NK-92 (cell line): Measurements from ENCODE around the gene ADISSP.
A peak's percentile ranks its signal among the peaks of the same experiment; 100 is the strongest.

Experiments used
- DNase-seq: peaks from one replicate; lab custom pipeline; 2025; ENCODE audit not compliant: unreplicated experiment; lab: John Stamatoyannopoulos, UW

The ADISSP gene

DNA sequence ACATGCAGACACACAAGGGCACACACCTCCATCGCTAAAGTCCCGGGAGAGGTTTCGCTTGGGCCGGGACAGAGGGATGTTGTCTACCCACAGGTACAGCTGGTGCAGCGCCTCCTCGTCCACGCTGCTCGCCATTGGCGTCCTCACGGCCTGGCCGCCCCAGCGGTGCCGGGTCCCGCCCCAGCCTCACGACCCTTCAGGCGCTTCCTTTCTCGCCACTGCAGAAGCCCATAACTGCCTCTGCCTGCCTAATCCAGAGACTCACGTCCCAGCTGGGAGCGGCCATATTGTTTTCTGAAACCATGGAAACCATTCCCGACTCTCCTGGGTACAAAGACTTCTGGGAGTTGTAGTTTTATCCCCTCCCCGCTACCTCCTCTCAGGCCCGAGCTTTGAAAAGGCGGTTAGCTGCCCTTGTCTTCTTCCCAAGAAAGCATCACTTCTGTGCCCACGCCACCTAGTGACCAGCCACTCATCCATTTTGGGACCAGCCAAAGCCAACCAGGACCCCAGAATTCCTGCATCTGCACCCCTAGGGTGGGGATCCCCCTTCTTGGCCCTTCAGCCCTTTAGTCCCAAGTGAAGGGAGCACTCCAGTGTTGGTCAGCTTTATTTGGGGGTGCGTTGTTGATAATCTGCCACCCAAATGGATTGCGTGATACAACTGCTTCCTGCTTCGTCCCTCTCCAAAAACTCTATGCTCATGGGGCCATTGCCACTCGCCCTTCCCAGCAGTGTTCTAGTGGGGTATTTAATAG is 13.8 kb upstream of the ADISSP start, which contains the start of gene SPEF1:
TSS of gene SPEF1 (minus strand) at position 296 of the 758 bp plus-strand sequence. CDS start at position 135, 161 bp downstream.
- DNase-seq: no peak

DNA sequence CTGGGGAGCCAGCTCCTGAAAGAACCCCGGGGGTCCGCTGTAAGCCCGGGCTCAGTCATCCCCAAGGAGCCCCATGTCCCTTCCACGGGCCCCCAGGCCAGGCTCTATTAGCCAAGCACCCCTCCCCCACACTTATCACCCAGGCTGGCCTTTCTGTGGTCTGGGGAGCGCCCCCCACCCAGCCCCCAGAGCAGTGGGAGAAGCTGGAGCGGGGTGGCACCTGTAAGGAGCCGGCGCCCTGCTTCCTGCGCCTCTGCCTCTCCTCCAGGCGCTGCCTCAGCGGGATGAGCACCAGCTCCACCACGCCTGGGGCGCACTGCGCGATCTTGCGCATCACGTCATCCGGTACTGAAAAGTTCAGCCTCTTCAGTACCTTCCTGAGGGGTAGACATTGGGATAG is 11.4 kb upstream of the ADISSP start:
- DNase-seq: no peak

DNA sequence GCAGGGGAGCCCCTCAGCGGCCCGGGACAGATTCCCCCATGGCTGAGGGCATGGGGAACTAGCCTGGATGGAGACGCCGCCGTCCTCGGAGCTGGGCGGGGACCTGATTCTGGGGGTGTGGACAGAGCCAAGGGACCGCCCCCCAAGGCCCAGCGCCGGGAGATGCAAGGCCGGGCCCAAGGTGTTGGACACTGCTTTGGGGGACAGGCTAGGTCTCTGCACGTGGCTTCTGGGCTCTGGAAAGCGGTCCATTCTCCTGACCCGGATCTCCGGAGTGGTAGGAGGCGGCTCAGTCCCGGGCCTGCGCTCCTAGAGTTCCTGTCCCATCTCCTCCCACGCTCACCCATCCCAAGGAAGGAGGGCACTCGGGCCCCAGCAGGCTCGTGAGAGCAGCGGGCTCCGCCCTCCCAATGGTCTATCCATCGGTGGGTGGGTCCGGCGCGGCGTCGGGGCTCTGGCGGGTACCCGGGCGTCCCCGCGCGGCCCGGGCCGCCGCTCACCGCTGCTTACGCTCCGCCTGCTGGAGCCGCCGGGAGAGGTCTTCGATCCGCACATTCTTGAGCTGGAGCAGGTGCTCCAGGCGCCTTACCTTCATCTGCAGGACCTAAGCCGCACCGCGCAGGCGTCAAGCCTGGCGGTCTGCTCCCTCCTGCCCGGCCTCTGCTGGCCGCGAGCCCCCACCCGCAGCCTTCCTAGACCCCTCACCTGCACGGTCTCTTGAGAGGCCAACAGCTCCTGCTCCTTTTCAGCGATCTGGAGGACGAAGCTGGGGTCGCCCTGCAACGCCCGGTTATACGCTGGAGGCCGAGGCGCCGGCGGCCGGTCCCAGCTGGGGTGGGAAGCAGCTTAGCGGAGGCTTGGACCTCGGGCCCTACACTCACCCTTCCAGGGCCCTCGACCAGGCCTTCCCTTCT is 10.4 kb upstream of the ADISSP start:
- DNase-seq: no peak

DNA sequence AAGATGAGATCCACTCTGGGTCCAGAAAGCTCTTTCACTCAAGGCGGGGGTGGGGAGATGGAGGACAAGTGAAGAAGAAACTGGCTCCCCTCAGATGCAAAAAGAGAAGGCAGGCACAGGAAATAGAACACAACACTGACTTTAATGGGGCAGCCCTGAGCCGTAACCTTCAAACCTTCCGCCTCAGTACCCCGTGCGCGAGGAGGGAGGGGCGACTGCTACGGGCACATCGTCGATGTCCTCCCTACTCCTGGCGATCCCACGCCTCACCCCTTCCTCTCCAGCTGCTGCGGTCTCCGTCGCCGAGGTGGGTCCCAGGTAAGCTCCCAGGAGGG is 9.8 kb upstream of the ADISSP start:
- DNase-seq: no peak

DNA sequence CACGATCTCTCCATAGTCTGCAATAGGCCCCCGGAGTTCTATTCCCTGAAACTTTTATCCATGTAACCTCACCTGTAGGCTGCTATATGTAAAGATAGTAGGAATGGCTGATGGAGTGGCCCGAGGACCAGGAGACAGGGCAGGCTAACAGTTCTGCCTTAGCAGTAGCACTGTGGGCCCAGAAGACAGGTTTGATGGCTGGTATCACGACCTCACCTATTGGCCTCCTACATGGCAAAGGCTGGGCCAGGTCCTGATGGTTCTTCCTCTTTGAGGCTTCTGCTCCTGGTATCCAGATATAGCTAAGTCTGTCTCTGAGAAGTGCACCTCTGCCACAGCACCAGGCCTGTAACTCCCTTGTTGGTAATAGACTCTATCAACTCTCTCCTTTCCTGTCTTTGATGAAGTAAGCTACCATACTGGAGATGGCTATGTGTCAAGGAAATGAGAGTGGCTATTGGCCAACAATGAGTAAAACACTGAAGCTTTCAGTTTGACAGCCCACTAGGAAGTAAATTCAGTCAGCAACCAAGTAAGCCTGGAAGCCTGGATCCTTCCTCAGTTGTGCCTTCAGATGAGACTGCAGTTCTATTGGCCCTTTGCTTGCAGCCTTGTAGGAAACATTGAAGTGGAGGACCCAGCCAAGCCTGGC is 8.0 kb upstream of the ADISSP start:
- DNase-seq: no peak

DNA sequence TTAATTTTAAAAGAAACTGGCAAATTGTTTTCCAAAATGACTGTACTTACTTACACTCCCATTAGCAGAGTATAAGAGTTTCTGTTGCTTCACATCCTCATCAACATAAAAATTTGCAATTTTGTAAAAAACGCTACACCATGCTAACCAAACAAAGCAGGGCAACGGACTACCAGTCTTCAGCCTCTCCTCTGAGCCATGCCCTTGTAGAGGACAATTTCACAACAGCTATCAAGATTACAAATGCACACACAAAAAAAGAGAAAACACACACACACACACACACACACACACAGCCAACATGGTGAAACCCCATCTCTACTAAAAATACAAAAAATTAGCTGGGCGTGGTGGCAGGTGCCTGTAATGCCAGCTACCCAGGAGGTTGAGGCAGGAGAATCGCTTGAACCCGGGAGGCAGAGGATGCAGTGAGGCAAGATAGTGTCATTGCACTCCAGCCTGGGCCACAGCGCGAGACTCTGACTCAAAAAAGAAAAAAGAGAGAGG is 4.1 kb upstream of the ADISSP start:
- DNase-seq: no peak

DNA sequence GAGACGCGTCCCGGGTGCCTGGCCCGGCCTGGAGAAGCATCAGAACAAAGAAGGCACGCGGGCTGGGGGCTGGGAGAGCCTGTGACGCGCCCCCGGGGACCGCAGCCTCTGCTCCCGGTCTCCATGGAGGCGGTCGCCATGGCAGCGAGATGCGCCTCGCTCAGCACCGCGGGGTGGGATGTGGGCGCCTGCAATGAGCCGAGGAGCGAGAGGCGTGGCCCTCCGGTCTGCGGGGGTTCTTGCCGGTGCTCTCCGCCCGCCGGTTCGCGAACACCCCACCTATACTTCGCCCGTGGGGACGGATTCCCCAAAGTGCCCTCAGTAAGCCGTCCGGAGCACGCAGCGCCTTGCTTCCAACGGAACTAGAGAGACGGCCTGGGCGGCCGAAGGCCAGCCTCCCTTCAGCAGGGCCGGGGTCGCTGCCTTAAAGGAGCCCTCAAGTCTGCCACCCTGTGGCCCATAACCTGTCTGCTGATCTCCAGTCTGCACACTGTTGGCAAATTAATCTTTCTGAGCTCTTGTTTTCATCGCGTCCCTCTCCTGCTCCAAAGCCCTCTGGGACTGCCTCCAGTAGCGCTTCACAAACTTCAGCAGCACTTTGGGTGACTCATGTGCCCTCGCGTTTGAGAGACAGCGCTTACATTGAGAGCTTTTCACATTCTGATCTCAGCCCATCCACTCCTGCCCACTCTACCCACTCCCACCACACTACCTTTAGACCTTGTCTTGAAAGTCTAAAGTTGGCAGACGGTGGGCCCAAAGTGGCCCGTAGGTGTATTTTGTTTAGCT is 983 bp upstream of the ADISSP start:
- DNase-seq: peak; percentile 18

DNA sequence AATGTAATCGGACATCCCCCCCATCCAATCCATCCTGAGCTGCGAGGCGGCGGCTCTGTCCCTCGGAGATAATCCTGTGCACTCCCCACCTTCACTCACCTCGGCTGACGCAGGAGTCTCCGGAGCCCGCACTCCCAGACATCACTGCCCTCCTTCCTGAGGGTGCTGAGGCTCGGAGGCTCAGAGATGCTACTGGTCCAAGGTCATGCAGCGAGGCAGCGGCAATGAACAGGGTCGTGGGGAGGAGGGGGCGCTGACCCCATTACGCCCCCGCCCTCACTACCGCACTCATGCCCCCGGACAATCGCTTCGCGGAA is 485 bp downstream of the ADISSP start:
- no peak for DNase-seq

DNA sequence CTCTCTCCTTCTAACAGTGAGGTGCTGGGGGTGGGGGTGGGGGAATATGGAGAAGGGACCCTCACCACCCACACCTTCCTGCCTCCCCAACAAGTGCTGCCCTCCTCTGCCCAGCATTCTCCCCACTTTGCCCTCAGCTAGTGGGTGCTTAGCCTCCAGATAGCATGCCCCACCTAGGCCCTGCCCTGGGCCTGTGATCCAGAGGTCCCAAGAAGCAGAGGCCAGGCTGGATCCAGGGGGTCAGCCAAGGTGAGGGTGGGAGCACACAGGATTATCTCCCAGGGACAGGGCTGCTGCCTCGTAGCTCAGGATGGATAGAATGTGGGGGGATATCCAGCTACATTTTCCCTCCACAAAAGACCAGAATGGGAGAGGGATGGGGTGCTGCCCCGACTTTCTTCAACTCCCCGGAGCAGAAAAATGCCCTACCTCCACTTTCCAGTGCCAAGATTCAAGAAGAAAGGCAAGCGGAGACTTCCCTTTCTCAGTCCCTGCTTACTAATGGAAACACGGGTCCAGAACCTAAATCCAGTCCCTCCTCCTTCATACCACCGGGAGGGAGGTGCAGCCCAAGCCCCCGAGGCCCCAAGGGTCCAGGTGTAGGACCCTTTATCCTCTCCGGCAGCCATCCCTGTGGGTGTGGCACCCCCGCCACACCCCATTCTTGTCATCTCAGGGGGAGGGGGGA is 987 bp downstream of the ADISSP start:
- DNase-seq: no peak

DNA sequence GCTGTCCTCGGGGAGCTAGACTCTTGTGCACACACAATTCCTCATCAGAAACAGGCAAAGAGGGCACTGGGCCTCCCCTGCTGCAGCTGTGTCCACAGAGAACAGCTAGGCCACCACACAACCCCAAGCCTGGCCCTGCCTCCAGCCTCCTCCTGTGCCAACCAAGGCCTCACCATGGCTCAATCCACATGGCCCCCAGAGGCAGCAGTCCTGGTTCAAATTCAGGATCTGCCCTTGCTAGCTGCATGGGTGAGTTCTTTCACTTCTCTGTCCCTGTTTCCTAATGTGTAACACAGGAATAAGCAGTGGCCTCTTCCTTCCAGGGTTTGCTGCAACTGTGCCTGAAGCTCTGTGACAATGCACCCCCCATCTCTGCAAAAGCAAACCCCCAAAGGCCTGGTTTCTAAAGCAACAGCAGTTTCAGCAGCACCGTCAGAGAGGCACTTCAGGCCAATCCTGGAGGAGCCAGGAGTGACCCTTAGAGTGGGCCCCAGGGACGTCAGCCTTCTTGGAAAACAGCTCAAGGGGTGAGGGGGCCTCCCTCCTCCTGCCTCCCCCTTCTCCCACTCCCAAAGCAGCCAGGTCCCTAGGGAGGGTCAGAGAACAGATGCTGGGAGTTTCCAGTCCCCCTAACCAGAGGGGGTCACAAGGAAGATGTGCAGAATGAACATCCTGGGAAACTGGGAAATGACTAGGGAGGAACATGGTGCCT is 2.2 kb downstream of the ADISSP start:
- DNase-seq: no peak

DNA sequence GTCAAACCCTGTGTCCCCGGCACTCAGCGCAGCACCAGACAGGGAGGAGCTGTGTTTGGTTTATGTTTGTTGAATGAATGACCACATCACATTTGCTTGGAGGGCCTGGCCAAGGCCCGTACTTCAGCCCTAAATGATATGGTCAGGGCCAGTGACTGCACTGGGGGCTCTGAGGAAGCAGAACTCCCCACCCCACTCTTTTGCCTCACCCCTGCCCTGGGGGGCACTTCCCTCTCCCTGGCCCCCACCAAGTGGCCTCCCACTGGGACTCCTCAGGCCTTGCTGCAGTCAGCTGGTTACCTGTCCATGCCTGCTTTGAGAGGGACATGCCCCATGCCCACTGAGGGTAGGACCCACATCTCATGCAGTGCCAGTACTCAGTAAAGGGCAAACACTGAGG is 2.9 kb downstream of the ADISSP start:
- DNase-seq: no peak

DNA sequence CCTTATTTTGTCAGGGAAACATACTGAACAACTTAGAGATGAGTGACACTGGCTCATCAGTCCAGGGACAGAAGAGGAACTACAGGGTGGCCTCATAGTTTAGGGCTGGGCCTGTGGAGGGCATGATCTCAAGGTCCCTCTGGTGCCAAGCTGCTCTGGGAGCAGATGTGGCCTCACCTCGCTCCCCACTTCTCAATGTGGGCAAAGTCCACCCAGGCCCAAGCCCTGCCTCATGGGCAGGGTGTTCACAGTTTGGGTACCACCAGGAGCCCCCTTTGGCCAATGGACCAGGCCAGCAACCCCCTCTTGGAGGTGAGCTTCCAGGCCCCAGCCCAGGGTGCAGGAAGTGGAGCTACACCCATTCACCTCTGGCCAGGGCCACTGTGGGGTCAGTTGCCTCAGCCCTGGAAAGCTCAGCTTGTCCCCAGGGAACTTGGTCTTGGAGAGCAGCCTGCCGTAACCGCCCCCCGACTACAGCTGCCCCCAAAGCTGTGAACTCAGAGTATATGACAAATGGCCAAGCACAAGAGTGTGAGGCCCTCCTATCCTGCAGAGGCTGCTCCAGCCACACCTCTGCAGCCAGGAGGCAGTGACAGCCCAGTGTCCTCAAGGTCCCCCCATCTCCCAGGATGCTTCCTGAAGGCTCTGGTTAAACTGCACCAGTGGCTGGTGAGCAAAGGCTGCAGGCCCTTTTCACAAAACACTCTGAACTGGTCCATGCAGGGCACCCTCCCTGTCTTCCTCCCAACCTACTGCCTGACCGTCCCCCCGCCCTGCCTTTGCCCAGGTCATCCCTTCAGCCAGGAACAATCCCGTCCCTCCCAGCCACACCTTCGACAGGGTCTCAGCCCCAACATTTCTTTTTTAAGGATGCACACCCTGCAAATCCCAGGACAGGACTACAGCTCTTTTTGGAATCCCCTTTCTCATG is 3.6 kb downstream of the ADISSP start:
- DNase-seq: no peak

DNA sequence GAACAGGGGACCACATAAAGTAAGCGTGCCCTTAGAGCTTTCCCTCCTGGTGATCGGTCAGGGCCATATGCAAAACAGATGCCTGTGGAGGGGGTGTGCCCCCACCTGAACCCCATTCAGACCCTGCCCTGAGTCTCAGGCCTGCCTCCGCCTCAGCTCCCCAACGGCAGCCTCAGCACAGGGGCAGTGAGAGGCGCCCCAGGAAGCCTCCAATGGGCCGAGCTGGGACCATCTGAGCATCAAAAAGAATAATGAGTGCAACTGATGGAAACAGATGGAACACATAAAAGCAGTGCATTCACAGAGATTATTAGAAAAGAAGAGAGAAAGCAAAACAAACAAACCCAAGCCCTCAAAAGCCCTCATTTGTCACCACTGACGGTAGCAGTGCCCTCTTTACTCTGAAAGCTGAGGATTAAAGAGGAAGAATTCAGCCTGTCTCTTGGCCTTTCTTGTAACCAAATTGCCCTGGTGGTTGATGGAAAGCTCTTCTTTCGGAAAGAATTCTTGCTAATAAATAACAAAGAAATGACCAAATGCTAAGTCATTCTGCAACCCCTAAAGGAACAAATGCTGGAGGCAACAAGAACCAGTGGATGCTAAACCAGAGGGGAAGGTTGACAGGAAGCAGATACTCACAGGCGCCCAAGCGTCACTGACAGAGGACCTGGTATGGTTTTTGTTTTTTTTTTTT is 6.8 kb downstream of the ADISSP start:
- no peak for DNase-seq

DNA sequence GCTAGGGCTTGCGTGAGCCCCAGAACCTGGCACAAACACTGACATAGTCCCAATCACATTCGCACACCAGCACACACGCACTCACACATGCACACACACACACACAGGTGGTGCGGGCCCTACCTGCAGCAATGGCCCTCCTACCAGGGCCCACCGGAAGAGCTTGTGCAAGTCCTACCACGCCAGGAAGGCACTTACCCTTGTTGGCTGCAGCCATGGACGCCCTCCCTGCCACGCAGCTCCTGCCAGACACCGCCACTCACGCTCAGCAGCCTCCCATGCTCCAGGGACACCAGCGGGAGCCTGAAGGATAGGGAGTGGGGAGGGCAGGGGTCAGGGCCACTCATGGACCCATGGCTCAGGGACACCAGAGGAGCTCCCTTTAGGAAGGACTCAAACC is 7.7 kb downstream of the ADISSP start:
- no peak for DNase-seq

DNA sequence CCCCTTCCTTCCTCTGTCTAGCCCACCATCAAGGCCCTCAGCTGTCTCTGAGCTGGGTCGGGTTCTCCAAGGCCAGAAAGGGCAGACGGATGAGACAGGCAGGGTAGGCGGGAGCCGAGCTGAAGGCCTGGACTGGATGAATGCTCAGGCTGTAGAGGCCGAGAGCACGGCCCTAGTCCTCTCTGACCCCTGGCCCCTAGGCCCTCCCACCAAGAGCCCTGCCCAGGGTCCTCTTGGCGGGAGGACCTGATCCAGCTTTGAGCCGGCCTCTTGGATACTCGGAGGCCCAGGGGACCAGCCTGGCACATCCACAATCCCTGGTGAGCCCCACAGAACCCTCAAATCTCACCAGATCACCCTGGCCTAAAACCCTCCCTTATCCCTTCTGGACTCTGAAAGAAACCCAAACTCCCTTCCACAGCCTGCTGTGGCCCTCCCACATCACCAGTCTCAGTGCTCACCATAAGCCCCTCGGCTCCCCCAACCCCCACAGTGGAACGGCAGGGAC is 8.2 kb downstream of the ADISSP start:
- DNase-seq: no peak

DNA sequence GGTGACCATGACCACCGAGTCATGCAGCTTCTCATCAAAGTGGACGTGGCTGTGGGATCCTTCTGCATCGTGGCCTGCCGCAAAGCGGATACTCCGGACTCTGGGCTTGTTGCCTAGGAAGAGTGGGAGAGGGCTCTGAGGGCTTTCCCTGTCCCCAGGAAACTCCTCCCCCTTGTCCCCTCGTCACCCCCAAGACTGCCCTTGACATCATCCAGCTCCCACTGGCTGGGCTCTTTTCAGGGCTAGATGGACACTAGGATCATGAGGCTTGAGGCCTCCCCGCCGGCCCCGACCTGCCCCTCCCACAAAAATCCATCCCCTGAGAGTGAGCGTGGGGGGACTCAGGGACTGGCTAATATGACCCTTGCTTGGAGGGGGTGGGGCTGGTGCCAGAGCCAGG is 9.0 kb downstream of the ADISSP start:
- no peak for DNase-seq

DNA sequence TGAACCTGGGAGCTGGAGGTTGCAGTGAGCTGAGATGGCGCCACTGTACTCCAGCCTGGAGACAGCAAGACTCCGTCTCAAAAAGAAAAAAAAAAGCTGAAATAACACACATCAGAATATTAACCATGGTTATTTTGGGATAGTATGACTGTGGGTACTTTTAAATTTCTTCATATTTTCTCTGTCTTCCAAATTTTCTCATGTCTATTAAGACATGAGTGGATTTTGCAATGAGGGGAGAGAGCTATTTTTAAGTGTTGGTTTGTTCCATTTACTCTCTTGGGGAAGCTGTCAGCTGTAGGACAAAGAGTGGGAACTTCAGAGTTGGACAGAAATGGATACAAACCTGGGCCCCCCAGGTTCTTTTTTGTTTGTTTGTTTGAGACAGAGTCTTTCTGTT is 10.3 kb downstream of the ADISSP start:
- no peak for DNase-seq
